Trophoblast cell (in vitro differentiated cells and primary cell): ENCODE data around the gene ANKRD45.
"Not testable (repeated sequence)": the region's sequence is repeated elsewhere in the genome, so short reads cannot be mapped to it uniquely, and the experiment has no call there.

Experiments
- DNase-seq, 2 donors: peaks; one replicate each; pipeline ENCODE4 v3.0.0-alpha.2; 2016
- H2AFZ ChIP-seq: 2 replicates; pipeline ENCODE4 v1.6.1; 2013; ENCODE audit warnings: low read length, moderate library complexity, mild to moderate bottlenecking; ENCODE audit not compliant: insufficient read depth, poor library complexity
- H2AK5ac ChIP-seq: 2 replicates; pipeline ENCODE4 v1.6.1; 2013; ENCODE audit warnings: mild to moderate bottlenecking, low read length
- H2BK120ac ChIP-seq: 2 replicates; pipeline ENCODE4 v1.6.1; 2013; ENCODE audit warnings: low read length, mild to moderate bottlenecking, moderate library complexity; ENCODE audit not compliant: insufficient read depth, poor library complexity
- H2BK12ac ChIP-seq: 2 replicates; pipeline ENCODE4 v1.6.1; 2013; ENCODE audit warnings: mild to moderate bottlenecking, low read length, moderate library complexity
- H2BK5ac ChIP-seq: 2 replicates; pipeline ENCODE4 v1.6.1; 2013; ENCODE audit warnings: low read length, low read depth, moderate library complexity, mild to moderate bottlenecking; ENCODE audit not compliant: poor library complexity
- H3K14ac ChIP-seq: 2 replicates; pipeline ENCODE4 v1.6.1; 2013; ENCODE audit warnings: mild to moderate bottlenecking, low read length
- H3K18ac ChIP-seq: 2 replicates; pipeline ENCODE4 v1.6.1; 2013; ENCODE audit warnings: mild to moderate bottlenecking, low read length
- H3K23ac ChIP-seq: 2 replicates; pipeline ENCODE4 v1.6.1; 2013; ENCODE audit warnings: low read length
- H3K27ac ChIP-seq: 2 replicates; pipeline ENCODE4 v1.5.1; 2013; ENCODE audit warnings: low read depth, mild to moderate bottlenecking, inconsistent platforms, low read length, moderate library complexity
- H3K27me3 ChIP-seq: 2 replicates; pipeline ENCODE4 v1.6.1; 2013; ENCODE audit warnings: inconsistent platforms, mild to moderate bottlenecking, low read length, moderate library complexity; ENCODE audit not compliant: insufficient read depth
- H3K36me3 ChIP-seq, 2 experiments: 1 replicate in 1 of 2; 2 replicates in 1 of 2; pipeline ENCODE4 v1.6.1; 2013; ENCODE audit warnings: low read length in 2 of 2, mild to moderate bottlenecking in 2 of 2, moderate library complexity in 1 of 2; ENCODE audit not compliant: insufficient read depth in 2 of 2, control insufficient read depth in 1 of 2
- H3K4ac ChIP-seq: 2 replicates; pipeline ENCODE4 v1.6.1; 2013; ENCODE audit warnings: low read depth, mild to moderate bottlenecking, low read length, moderate library complexity
- H3K4me1 ChIP-seq, 2 experiments: 1 replicate in 1 of 2; 2 replicates in 1 of 2; pipeline ENCODE4 v1.6.1; 2013; ENCODE audit warnings: low read length in 2 of 2, mild to moderate bottlenecking in 2 of 2, moderate library complexity in 1 of 2; ENCODE audit not compliant: insufficient read depth in 2 of 2, control insufficient read depth in 1 of 2
- H3K4me2 ChIP-seq: 2 replicates; pipeline ENCODE4 v1.6.1; 2013; ENCODE audit warnings: inconsistent platforms, mild to moderate bottlenecking, low read length, moderate library complexity
- H3K4me3 ChIP-seq: 2 replicates; pipeline ENCODE4 v1.5.1; 2013; ENCODE audit warnings: mild to moderate bottlenecking, low read depth, low read length, inconsistent platforms
- H3K79me1 ChIP-seq: one replicate; pipeline ENCODE4 v1.6.1; 2013; ENCODE audit warnings: low read length
- H3K79me2 ChIP-seq: 2 replicates; pipeline ENCODE4 v1.6.1; 2013; ENCODE audit warnings: low read length, mild to moderate bottlenecking; ENCODE audit not compliant: control insufficient read depth, insufficient read depth, poor library complexity
- H3K9ac ChIP-seq: 2 replicates; pipeline ENCODE4 v1.6.1; 2013; ENCODE audit warnings: mild to moderate bottlenecking, low read length
- H3K9me3 ChIP-seq: 2 replicates; pipeline ENCODE4 v1.6.1; 2013; ENCODE audit warnings: low read depth, mild to moderate bottlenecking, control low read depth, inconsistent platforms, low read length; ENCODE audit not compliant: insufficient read depth
- H4K12ac ChIP-seq: 2 replicates; pipeline ENCODE4 v1.6.1; 2013; ENCODE audit warnings: low read depth, mild to moderate bottlenecking, low read length, moderate library complexity
- H4K8ac ChIP-seq: 2 replicates; pipeline ENCODE4 v1.6.1; 2013; ENCODE audit warnings: low read depth, mild to moderate bottlenecking, low read length, moderate library complexity
- H4K91ac ChIP-seq: one replicate; pipeline ENCODE4 v1.6.1; 2013; ENCODE audit warnings: low read depth, mild to moderate bottlenecking, low read length, moderate library complexity
- WGBS: extraction: QIAGEN DNeasy Blood & Tissue Kit; methylation state at CpG from one replicate; pipeline ENCODE4 v1.1.7; 2013; ENCODE audit warnings: missing lambda C conversion rate; ENCODE audit not compliant: insufficient read length, insufficient coverage; ENCODE audit errors: extremely low coverage; 5-methylcytosine and 5-hydroxymethylcytosine counted together

Gene ANKRD45

DNA sequence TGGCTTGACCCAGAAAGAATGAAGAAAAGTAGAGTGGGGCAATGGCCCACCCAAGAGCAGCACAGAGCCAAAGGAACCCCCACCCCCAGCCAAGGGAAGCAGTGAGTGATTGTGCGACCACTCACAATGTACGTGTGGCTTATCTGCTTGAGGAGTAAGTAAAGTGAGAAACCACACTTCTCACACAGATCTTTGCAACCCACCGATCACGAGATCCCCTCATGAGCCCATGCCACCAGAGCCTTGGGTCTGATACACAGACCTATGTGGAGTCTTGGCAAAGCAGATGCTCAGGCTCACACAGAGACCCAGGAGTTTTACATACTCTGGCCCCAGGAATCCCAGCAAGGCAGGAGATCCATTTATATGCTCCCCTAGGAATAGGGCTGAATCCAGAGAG is 52.8 kb downstream of the ANKRD45 start:
- no peaks in the 10 kb centered on the region for H3K79me2 ChIP-seq
- no peak overlapping the region for H2BK12ac ChIP-seq
- no peaks in the 10 kb centered on the region for H3K79me1 ChIP-seq
- H3K4me1 ChIP-seq: no peaks in the 10 kb centered on the region
- H2BK120ac ChIP-seq: no peak overlapping the region
- H3K36me3 ChIP-seq: peaks cover 0 to 1% of the 10 kb centered on the region in 2 experiments
- H3K9ac ChIP-seq: no peak overlapping the region
- H3K4me2 ChIP-seq: no peak overlapping the region
- H3K4me3 ChIP-seq: no peak overlapping the region
- no peak overlapping the region for H3K23ac ChIP-seq
- H4K8ac ChIP-seq: no peak overlapping the region
- H2BK5ac ChIP-seq: no peak overlapping the region
- no peak overlapping the region for H4K91ac ChIP-seq
- no peak overlapping the region for H3K27ac ChIP-seq
- H3K27me3 ChIP-seq: no peaks in the 10 kb centered on the region
- no peak overlapping the region for H3K14ac ChIP-seq
- no peak overlapping the region for H4K12ac ChIP-seq
- H3K4ac ChIP-seq: no peak overlapping the region
- no CpG with 5 or more reads among the region's 4 CpGs for WGBS
- DNase-seq: no peak
- H2AK5ac ChIP-seq: no peak overlapping the region
- peaks cover 7% of the 10 kb centered on the region for H3K9me3 ChIP-seq
- no peak overlapping the region for H3K18ac ChIP-seq
- no peak overlapping the region for H2AFZ ChIP-seq

DNA sequence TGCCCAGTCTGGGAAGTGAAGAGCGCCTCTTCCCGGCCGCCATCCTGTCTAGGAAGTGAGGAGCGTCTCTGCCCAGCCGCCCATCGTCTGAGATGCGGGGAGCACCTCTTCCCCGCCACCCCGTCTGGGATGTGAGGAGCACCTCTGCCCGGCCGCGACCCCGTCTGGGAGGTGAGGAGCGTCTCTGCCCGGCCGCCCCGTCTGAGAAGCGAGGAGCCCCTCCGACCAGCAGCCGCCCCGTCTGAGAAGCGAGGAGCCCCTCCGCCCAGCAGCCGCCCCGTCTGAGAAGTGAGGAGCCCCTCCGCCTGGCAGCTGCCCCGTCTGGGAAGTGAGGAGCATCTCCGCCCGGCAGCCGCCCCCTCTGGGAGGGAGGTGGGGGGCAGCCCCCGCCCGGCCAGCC is 56.6 kb downstream of the ANKRD45 start:
- DNase-seq, H4K8ac ChIP-seq: not testable (repeated sequence)
- WGBS: no CpG with 5 or more reads among the region's 32 CpGs

DNA sequence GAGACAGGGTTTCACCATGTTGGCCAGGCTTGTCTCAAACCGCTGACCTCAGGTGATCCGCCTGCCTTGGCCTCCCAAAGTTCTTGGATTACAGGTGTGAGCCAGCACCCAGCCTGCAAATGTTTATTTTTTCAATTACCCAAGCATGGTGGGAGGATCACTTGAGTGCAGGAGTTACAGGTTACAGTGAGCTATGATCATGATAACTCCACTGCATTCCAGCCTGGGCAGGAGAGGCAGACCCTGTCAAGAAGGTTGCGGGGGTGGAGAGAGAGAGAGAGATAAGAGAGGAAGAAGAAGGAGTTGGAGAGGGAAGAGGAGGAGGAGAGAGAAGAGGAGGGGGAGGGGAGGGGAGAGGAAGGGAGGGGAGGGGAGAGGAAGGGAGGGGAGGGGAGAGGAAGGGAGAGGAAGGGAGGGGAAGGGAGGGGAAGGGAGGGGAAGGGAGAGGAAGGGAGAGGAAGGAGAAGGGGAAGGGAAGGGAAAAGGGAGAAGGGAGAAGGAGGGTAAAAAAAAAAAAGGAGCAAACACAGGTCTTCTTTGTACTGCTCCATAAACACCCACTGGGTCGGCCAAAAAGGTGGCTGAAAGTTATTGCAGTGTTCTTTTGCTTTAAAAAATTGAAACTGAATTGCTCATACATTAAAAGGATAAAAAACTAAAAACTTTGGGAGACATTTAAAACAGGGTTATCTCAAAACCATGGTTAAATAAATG is 61.0 kb downstream of the ANKRD45 start:
- Histone ChIP-seq H3K9ac (no peak overlapping the region), H2BK12ac (no peak overlapping the region), H3K36me3 (peaks cover 0 to 2% of the 10 kb centered on the region in 2 experiments), H3K9me3 (peaks cover 7% of the 10 kb centered on the region), H3K4me1 (no peaks in the 10 kb centered on the region), H4K12ac (no peak overlapping the region), H3K27ac (no peak overlapping the region), H2BK5ac (no peak overlapping the region), H3K14ac (no peak overlapping the region), H2AFZ (no peak overlapping the region), H4K91ac (no peak overlapping the region), H3K23ac (no peak overlapping the region), H2AK5ac (no peak overlapping the region), H4K8ac (no peak overlapping the region), H3K18ac (no peak overlapping the region), H3K79me2 (no peaks in the 10 kb centered on the region), H3K4me3 (no peak overlapping the region), H2BK120ac (no peak overlapping the region), H3K4me2 (no peak overlapping the region), H3K4ac (no peak overlapping the region), H3K27me3 (no peaks in the 10 kb centered on the region), H3K79me1 (no peaks in the 10 kb centered on the region)
- no peak for DNase-seq
- no CpG with 5 or more reads among the region's 4 CpGs for WGBS

More for the DNA sequence above, 56.6 kb downstream of the ANKRD45 start:
- not testable (repeated sequence) for H3K4me2 ChIP-seq, H4K12ac ChIP-seq, H3K4ac ChIP-seq, H3K14ac ChIP-seq, H3K79me1 ChIP-seq, H3K23ac ChIP-seq, H2AK5ac ChIP-seq, H3K4me1 ChIP-seq, H3K9ac ChIP-seq, H2AFZ ChIP-seq, H3K79me2 ChIP-seq, H2BK5ac ChIP-seq, H4K91ac ChIP-seq, H3K36me3 ChIP-seq, H3K4me3 ChIP-seq, H3K18ac ChIP-seq, H3K27ac ChIP-seq, H2BK120ac ChIP-seq, H3K27me3 ChIP-seq, H2BK12ac ChIP-seq
- peaks cover 10% of the 10 kb centered on the region for H3K9me3 ChIP-seq

DNA sequence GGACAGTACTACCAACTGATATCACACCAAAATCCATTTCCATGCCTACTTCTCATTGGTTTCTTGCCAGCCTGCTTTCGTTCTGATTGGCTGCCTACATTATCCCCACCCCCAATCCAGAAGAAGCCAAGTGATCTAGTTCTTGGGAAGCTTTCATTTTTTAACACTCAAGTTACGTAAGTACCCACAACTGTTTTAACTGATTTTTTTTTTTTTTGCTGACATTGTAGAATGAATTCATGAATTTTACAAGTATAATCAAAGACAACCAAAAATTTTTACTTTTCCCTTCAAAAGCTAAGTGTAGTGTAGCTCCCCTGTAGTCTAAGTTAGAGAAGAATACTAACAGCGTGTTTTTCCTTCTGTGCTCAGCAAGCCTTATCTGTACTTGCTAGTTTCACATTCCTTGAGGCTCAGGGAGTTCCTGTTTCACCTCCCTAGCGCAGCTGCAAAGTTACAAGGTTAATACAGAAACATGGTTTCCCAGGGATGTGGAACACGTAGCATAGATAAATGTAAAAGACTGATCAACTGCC is 66.5 kb downstream of the ANKRD45 start, which contains the start of gene SLC9C2:
Gene SLC9C2, minus strand, starts transcription at position 17 of the 536 bp plus-strand sequence. CDS start 1,296 bp downstream, outside the sequence.
- no peak within 1 kb of the TSS for H3K9ac ChIP-seq
- H4K91ac ChIP-seq: no peak within 1 kb of the TSS
- H3K27ac ChIP-seq: no peak within 1 kb of the TSS
- no peak within 1 kb of the TSS for H2BK12ac ChIP-seq
- no peak within 1 kb of the TSS for H4K12ac ChIP-seq
- H3K9me3 ChIP-seq: no peaks in the 10 kb centered on the region
- H3K79me2 ChIP-seq: no peaks in the 10 kb centered on the region
- no peak within 1 kb of the TSS for H2BK120ac ChIP-seq
- H3K79me1 ChIP-seq: no peaks in the 10 kb centered on the region
- H3K4ac ChIP-seq: no peak within 1 kb of the TSS
- no peak within 1 kb of the TSS for H3K4me2 ChIP-seq
- H3K27me3 ChIP-seq: no peaks in the 10 kb centered on the region
- DNase-seq: peak; percentile 8 to 61
- no peak within 1 kb of the TSS for H3K4me3 ChIP-seq
- no peaks in the 10 kb centered on the region for H3K36me3 ChIP-seq
- H2AFZ ChIP-seq: no peak within 1 kb of the TSS
- no peak within 1 kb of the TSS for H3K23ac ChIP-seq
- no peak within 1 kb of the TSS for H2AK5ac ChIP-seq
- H4K8ac ChIP-seq: no peak within 1 kb of the TSS
- no peak within 1 kb of the TSS for H3K18ac ChIP-seq
- no peaks in the 10 kb centered on the region for H3K4me1 ChIP-seq
- H3K14ac ChIP-seq: no peak within 1 kb of the TSS
- WGBS: no CpG with 5 or more reads among the region's 5 CpGs
- no peak within 1 kb of the TSS for H2BK5ac ChIP-seq
